GM21447 (cell line): Measurements from ENCODE around the gene ANKS4B.
A peak's percentile ranks its signal among the peaks of the same experiment; 100 is the strongest.
"Not testable (repeated sequence)": the region's sequence is repeated elsewhere in the genome, so short reads cannot be mapped to it uniquely, and the experiment has no call there.

Experiments
- ATAC-seq: cut with Tn5 transposase; IDR thresholded peaks from one replicate; pipeline ENCODE4 v1.9.1; 2021; ENCODE audit not compliant: unreplicated experiment

Gene ANKS4B

GRCh38 chr16:21289789-21290188, 56.3 kb downstream of the ANKS4B start:
- not testable (repeated sequence) for ATAC-seq

GRCh38 chr16:21300309-21301167, 67.0 kb downstream of the ANKS4B start:
- ATAC-seq = peak; percentile 58

GRCh38 chr16:21301168-21301894, 67.8 kb downstream of the ANKS4B start:
- ATAC-seq = peak; percentile 64

DNA sequence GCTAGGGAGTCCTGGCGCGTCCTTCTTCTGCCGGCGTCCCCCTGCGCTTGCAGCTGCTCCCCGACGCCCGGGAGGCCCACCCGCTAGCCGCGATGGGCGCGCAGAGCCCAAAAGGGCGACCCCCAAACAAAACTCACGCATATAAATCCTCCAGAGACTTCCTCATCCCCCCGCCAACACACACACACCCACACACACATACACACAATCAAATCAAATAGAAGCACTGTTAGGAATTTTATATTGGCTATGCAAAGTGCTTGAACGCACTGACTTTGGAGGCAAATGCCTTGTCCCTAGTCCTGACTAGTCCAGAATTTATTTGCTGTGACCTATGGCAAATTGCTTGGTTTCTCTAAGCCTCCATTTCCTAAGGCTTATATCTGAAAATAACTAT, 68.4 kb downstream of the ANKS4B start:
- no peak for ATAC-seq

GRCh38 chr16:21302454-21302853, 69.0 kb downstream of the ANKS4B start:
- no peak for ATAC-seq

DNA sequence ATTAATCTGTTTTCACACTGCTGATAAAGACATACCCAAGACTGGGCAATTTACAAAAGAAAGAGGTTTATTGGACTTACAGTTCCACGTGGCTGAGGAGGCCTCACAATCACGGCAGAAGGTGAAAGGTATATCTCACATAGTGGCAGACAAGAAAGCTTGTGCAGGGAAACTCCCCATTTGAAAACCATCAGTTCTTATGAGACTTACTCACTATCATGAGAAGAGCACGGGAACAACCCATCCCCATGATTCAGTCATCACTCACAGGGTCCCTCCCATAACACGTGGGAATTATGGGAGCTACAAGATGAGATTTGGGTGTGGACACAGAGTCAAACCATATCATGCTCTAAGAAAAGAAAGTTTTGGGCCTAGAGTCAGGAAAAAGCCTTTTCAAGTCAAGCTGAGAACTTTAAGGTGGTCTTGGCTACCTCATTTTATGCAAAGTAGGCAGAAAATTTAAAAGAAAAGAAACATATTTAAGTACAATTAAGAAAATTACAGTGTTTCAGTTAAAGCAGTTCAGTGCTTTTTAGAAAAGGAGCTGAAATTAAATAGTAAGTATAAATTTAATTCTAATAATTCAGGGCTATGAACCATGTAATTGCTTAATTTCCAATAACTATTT, 69.5 kb downstream of the ANKS4B start:
- no peak for ATAC-seq
